ACC112 (cell line): ENCODE data around the gene DHRS9.

Experiments used
- H2AFZ ChIP-seq: fragments of 200-600 bp; sonication (generic); one replicate; pipeline ENCODE4 v1.6.0; 2017; ENCODE audit warnings: antibody characterized with exemption, low read length; ENCODE audit not compliant: unreplicated experiment
- H3K27ac ChIP-seq: fragments of 200-600 bp; sonication (generic); 2 replicates; pipeline ENCODE4 v1.5.1; 2014; ENCODE audit warnings: low read depth, mild to moderate bottlenecking, antibody characterized with exemption, low read length, moderate library complexity
- H3K27me3 ChIP-seq: fragments of 200-600 bp; sonication (generic); 2 replicates; pipeline ENCODE4 v1.6.1; 2014; ENCODE audit warnings: mild to moderate bottlenecking, antibody characterized with exemption, low read length, moderate library complexity, mixed read lengths; ENCODE audit not compliant: insufficient read depth
- H3K36me3 ChIP-seq: fragments of 200-600 bp; sonication (generic); 2 replicates; pipeline ENCODE4 v1.6.1; 2016; ENCODE audit warnings: mild to moderate bottlenecking, antibody characterized with exemption, low read length, moderate library complexity, mixed read lengths; ENCODE audit not compliant: insufficient read depth
- H3K4me1 ChIP-seq: fragments of 200-600 bp; sonication (generic); one replicate; pipeline ENCODE4 v1.6.1; 2016; ENCODE audit warnings: low read length, mixed read lengths; ENCODE audit not compliant: insufficient read depth, unreplicated experiment, control insufficient read depth
- H3K4me3 ChIP-seq: fragments of 200-600 bp; sonication (generic); 2 replicates; pipeline ENCODE4 v1.5.1; 2014; ENCODE audit warnings: mild to moderate bottlenecking, low read depth, low read length
- H3K79me2 ChIP-seq: fragments of 200-600 bp; sonication (generic); one replicate; pipeline ENCODE4 v1.6.0; 2016; ENCODE audit warnings: low read length; ENCODE audit not compliant: control insufficient read depth, unreplicated experiment, insufficient read depth

The DHRS9 gene

DNA sequence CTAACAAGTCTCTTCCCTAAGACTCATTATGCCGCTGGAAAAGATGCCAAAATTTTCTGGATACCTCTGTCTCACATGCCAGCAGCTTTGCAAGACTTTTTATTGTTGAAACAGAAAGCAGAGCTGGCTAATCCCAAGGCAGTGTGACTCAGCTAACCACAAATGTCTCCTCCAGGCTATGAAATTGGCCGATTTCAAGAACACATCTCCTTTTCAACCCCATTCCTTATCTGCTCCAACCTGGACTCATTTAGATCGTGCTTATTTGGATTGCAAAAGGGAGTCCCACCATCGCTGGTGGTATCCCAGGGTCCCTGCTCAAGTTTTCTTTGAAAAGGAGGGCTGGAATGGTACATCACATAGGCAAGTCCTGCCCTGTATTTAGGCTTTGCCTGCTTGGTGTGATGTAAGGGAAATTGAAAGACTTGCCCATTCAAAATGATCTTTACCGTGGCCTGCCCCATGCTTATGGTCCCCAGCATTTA is 26.3 kb downstream of the DHRS9 start:
- Histone ChIP-seq H3K4me1 (peaks cover 49% of the 10 kb centered on the region), H3K36me3 (no peaks in the 10 kb centered on the region), H3K4me3 (peak overlapping the region; percentile 60), H3K79me2 (no peaks in the 10 kb centered on the region), H3K27ac (peak overlapping the region; percentile 74), H2AFZ (no peak overlapping the region), H3K27me3 (no peaks in the 10 kb centered on the region)

DNA sequence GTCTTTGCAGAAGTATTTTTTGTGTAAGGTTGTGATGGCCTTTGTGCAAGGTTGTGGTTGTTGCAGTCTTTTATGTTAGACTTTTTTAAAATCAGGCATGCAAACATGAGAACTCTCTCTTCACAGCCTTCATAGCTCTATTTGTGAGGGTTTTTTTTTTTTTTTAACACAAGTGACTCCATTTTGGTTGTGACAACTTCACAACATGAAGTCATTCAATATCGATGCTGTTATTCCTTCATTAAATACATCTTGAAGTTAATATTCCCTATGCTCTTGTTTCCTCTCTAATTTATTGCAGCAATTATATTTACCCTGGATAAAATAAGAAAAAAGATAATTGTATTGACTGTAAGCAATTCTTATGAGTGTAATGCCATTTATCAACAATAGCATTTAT is 35.5 kb downstream of the DHRS9 start:
- H3K36me3 ChIP-seq = no peaks in the 10 kb centered on the region
- H2AFZ ChIP-seq = no peak overlapping the region
- no peak overlapping the region for H3K4me3 ChIP-seq
- peaks cover 16% of the 10 kb centered on the region for H3K4me1 ChIP-seq
- no peaks in the 10 kb centered on the region for H3K79me2 ChIP-seq
- H3K27me3 ChIP-seq = no peaks in the 10 kb centered on the region
- no peak overlapping the region for H3K27ac ChIP-seq

DNA sequence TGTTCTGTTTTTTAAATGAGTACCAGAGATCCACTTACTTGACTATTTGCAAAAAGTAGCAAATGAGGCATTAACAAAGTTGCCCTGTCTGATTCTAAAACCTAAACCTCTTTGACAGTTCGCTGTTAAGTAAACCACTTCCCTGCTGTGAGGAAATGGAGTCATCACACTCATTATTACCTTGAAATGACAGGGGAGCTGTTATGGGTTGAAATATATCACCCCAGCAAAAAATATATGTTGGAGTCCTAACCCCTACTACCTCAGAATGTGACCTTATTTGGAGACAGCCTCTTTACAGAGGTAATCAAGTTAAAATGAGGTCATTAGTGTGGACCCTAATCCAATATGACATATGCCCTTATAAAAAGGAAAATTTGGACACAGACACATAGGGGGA is 36.1 kb downstream of the DHRS9 start:
- Histone ChIP-seq H3K27ac (no peak overlapping the region), H2AFZ (no peak overlapping the region), H3K36me3 (no peaks in the 10 kb centered on the region), H3K27me3 (no peaks in the 10 kb centered on the region), H3K4me3 (no peak overlapping the region), H3K79me2 (no peaks in the 10 kb centered on the region), H3K4me1 (peaks cover 16% of the 10 kb centered on the region)

DNA sequence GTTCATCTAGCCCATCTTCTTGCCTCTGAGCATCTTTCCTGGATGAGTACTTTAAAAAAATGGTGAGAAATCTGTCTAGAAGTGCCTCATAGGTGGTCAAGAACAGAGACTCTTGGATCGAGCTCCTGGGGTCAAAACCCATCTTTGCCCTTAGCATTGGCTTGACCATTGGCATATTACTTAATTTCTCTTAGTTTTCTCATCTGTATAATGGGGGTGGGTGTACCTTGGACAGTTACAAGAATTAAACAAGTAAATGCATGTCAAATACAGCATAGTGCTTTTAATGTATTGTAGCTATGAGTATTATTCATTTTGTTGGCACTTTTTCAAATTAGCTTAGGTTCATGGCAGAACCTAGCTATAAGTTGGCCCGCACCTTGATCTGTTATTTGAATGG is 36.8 kb downstream of the DHRS9 start:
- peaks cover 16% of the 10 kb centered on the region for H3K4me1 ChIP-seq
- no peaks in the 10 kb centered on the region for H3K27me3 ChIP-seq
- H3K36me3 ChIP-seq = no peaks in the 10 kb centered on the region
- H2AFZ ChIP-seq = no peak overlapping the region
- no peak overlapping the region for H3K27ac ChIP-seq
- H3K4me3 ChIP-seq = no peak overlapping the region
- H3K79me2 ChIP-seq = no peaks in the 10 kb centered on the region

DNA sequence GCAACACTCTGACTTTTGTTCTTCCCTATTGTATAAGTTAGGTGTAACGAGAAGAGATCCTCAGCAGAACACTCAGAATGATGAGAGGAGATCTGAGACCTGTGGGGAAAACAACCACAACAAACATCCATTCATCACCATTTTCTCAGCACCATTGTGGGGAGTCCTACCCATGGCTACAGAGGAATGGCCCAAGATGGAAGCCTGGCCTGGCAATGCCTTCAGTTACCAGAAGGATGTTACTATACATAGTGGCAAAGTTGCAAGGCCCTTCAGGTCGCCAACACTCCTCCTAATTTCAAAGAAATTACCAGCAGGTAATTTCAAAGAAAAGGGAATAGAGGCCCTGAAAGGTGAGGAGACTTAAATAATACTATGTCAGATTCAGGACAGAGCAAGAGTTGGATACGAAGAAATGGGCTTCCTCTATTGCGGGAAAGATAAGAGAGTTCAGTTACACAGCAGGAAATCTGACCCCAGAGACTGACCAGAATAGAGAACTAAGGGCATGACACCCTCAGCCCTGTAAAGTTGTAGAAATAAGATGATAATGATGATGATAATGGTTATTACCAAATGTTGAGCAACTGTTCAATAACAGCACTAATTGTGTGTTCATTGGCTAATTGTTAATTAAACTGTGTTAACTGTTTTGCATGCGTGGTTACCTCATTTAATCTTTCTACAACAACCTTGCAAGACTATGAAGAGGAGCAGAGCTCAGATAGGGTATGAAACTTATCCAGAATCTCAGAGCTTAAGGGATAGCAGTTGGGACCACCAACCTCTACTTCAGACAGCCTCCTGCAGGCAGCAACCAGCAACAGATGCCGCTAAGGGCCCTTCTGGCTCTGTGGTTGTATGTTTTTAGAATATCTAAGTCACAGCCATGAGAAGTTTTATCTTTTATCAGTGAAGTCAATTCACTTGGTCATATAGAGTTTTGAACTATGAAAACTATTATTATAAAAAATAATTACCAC is 37.5 kb downstream of the DHRS9 start:
- Histone ChIP-seq H3K27ac (no peak overlapping the region), H3K4me3 (no peak overlapping the region), H3K27me3 (no peaks in the 10 kb centered on the region), H3K4me1 (peaks cover 16% of the 10 kb centered on the region), H3K36me3 (no peaks in the 10 kb centered on the region), H3K79me2 (no peaks in the 10 kb centered on the region), H2AFZ (no peak overlapping the region)

DNA sequence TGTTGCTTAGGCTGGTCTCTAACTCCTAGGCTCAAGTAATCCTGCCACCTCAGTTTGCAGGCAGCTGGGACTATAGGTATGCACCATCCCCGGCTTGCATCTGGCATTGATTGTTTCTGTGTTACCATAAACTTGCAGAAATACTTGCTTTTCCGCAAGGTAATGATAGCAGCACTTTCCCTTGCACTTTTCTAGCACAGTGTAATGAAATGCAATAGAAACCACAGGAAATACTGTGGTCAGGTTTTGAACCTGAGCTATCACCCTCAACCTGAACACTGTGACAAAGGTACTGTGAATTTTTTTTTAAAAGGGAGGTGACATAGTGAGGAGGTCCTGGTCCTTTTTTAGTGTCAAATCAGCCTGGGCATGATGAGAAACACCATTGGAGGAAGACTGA is 38.3 kb downstream of the DHRS9 start:
- H3K27me3 ChIP-seq = no peaks in the 10 kb centered on the region
- no peak overlapping the region for H2AFZ ChIP-seq
- H3K4me3 ChIP-seq = no peak overlapping the region
- no peak overlapping the region for H3K27ac ChIP-seq
- H3K4me1 ChIP-seq = peaks cover 16% of the 10 kb centered on the region
- H3K36me3 ChIP-seq = no peaks in the 10 kb centered on the region
- H3K79me2 ChIP-seq = no peaks in the 10 kb centered on the region

DNA sequence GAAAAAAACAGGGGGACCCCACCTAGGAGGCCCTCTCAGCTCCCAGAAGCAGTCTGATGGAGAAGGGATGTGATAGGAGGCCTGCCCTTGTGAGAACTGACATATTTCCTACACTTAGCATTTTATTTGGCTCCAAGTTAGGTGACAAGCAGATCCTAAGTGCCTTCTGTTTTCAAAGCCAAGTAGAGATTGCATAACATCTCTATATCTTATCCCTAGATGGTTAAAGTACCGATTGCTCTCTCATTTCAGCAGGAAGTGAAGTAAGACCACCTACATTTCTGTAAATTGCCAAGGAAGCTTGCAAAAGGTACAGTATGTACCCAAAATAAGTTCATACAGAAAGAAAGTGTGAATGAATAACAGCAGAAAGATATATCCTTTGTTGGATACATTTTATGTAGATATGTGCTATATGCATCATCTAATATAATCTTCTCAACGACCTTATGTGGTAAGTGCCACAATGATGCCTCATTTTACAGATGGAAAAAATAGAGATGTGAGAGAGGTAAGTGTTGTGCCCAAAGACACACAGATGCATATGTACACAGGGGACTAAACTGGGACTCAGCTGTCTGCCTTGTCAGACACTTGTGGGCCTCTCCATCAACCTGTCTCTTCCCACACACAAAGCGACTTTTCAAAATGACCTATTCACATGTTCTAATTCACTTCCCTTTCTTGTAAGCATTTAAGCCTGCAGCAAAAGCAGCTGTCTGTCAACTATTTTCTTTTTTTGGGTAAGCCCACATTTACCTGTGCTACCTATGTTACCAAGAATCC is 38.9 kb downstream of the DHRS9 start:
- H3K4me1 ChIP-seq = peaks cover 16% of the 10 kb centered on the region
- no peaks in the 10 kb centered on the region for H3K36me3 ChIP-seq
- H2AFZ ChIP-seq = no peak overlapping the region
- no peaks in the 10 kb centered on the region for H3K27me3 ChIP-seq
- H3K4me3 ChIP-seq = no peak overlapping the region
- H3K27ac ChIP-seq = no peak overlapping the region
- H3K79me2 ChIP-seq = no peaks in the 10 kb centered on the region

DNA sequence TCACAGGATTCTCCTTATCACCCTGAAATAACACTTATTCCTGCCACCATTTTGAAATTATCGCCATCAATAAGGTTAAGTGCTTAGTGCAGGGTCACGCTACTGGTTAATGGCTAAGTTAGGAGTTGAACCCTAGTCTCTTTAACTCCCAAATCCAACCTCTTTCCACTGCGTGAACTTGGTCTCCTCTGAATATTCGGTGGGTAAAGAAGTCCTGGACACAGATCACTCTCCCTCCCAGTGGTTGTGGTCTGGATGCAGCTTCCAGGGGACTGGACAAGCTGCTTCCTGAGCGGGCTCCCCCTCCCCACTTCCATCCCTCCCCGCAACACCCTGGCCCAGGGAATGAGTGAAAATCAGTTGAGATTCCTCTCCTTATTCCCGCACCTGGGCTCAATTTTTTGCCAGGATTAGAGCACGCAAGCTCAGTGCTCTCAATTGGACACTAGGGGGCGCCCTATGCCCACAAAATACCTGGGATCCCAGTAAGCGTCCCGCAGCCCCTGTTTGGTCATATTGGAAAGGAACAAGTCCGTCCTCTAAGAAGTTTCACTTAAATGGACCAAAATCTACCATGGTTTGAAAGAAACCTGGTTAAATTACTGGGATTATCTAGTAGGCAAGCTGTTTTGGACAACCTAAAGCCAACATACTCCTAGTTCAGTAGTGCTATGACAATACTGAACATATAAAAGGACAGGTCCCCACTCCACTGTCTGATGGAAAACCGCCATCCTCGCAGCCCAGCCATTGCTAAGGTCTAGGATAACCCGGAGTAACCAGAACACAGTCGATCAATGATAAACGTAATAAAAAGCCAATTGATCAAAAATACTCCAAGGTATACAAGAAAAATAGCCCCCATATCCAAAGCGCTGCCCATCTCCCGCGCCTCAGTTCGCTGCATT is 40.4 kb downstream of the DHRS9 start:
- H3K4me1 ChIP-seq = peaks cover 16% of the 10 kb centered on the region
- H3K79me2 ChIP-seq = no peaks in the 10 kb centered on the region
- H3K27me3 ChIP-seq = no peaks in the 10 kb centered on the region
- no peak overlapping the region for H3K27ac ChIP-seq
- peak overlapping the region; percentile 19; the same call in 1 of the 2 replicates for H3K4me3 ChIP-seq
- H2AFZ ChIP-seq = peak overlapping the region; percentile 68
- no peaks in the 10 kb centered on the region for H3K36me3 ChIP-seq

DNA sequence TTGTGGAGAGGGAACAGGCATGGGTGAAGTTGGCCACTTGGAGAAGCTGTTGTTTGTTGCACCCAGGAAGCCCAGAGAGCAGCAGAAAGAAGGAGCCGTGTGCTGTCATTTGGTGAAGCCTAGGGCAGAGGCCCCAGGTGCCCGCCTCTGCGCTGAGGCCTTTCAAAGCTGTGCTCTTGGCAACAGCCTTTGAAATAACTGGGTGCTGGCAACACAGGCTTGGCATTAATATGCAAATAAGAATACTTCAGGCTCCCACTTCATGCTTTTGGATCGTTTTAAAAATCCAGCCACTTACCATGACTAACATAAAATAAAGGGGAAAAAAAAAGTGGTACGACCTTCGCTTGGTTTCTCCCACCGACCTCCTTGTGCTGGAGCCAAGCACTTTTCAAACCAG is 41.1 kb downstream of the DHRS9 start:
- no peaks in the 10 kb centered on the region for H3K36me3 ChIP-seq
- H2AFZ ChIP-seq = no peak overlapping the region
- H3K27me3 ChIP-seq = no peaks in the 10 kb centered on the region
- H3K4me3 ChIP-seq = no peak overlapping the region
- no peaks in the 10 kb centered on the region for H3K79me2 ChIP-seq
- peaks cover 16% of the 10 kb centered on the region for H3K4me1 ChIP-seq
- H3K27ac ChIP-seq = no peak overlapping the region

DNA sequence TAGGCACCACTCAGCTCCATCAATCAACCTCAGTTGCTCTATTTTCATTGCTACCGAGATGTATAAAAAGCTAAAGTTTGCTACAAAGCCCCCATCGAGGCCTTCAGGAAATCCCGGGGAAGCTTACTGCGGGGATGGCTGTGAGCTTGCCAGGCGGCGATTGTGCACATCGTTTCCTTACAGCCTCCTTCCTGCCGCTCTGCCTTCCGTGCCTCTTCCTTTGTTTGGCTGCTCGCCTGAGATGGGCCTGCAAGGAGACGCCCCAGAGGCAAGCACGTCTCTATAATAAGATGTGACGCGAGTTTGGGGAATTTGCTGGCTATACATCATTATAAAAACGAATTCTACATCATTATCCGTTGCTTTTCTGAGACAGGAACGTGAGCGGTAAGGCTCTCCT is 41.6 kb downstream of the DHRS9 start:
- Histone ChIP-seq H3K4me3 (no peak overlapping the region), H3K79me2 (no peaks in the 10 kb centered on the region), H2AFZ (no peak overlapping the region), H3K27ac (no peak overlapping the region), H3K27me3 (no peaks in the 10 kb centered on the region), H3K4me1 (peaks cover 16% of the 10 kb centered on the region), H3K36me3 (no peaks in the 10 kb centered on the region)
